AG09309 (cell line): ENCODE measurements around the gene NTPCR.

Source experiments
- DNase-seq: peaks from one replicate; pipeline ENCODE4 v3.0.0-alpha.2; 2010; ENCODE audit warnings: low read depth
- H3K4me3 ChIP-seq: 2 replicates; pipeline ENCODE4 v1.5.1; 2011; ENCODE audit warnings: mild to moderate bottlenecking, low read depth, low read length, moderate library complexity; ENCODE audit not compliant: control insufficient read depth
- CTCF ChIP-seq: IDR thresholded peaks from 2 replicates; pipeline ENCODE4 v1.5.1; 2011; ENCODE audit warnings: mild to moderate bottlenecking, low read depth, low read length, inconsistent platforms; ENCODE audit not compliant: insufficient read depth, control insufficient read depth; ENCODE audit errors: missing control alignments

NTPCR gene

DNA sequence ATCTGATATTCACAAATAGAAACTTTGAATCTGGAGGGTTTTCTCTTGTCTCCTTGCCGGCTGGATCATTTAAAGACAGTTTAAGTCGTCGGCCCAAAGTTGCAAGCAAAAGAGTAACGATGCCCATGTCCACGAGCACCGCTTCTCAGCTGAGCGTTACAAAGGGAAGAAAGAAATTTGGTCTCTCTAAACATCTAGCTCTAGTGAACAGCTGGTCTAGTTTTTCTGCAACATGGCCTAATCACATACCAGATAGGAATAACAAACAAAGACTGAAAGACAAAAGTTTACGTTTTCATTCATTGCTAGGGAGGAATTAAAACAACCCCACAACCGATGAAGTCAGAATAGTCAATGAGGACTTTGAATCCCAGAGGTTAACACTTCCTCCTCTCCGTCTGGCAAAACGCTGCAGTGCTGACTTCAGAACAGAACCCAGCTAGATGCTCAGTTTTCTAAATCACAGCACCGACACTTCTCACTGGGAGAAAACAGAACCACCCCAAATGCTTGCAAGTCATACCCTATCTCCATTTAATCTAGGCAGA is 69.4 kb downstream of the NTPCR start:
- no peak overlapping the region for H3K4me3 ChIP-seq
- no peak for TF ChIP-seq CTCF
- DNase-seq: no peak

- no peak overlapping the region for H3K4me3 ChIP-seq
- DNase-seq: no peak
- no peak for TF ChIP-seq CTCF
Observed at GRCh38 chr1:233020426-233020825, 70.0 kb downstream of the NTPCR start.

DNA sequence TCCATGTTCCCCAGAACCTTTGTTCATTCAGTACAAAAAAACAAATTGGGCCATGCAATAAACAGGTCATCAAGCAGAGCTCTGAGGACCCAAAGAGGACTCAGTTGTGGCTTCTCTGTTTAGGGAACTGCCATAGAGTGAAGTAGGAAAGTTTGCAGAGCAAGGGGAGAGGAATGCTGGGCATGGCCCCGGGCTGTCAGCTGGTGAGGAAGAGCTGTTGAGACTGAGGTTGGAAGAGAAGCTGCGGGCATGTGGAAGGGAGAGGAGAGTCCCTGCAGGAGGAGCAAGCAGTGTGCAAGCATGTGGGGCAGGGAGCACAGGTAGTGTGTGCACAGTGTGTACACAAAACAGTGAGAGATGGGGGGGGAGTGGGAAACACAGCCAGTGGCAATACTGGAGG is 71.8 kb downstream of the NTPCR start:
- H3K4me3 ChIP-seq: no peak overlapping the region
- no peak for TF ChIP-seq CTCF
- no peak for DNase-seq

- no peak for DNase-seq
Observed at GRCh38 chr1:233024199-233024598, 73.8 kb downstream of the NTPCR start.

GRCh38 chr1:233025157-233025556 is 74.7 kb downstream of the NTPCR start:
- no peak overlapping the region for H3K4me3 ChIP-seq
- TF ChIP-seq CTCF: peak; percentile 58
- no peak for DNase-seq

More at GRCh38 chr1:233024199-233024598, 73.8 kb downstream of the NTPCR start:
- no peak overlapping the region for H3K4me3 ChIP-seq
- no peak for TF ChIP-seq CTCF

DNA sequence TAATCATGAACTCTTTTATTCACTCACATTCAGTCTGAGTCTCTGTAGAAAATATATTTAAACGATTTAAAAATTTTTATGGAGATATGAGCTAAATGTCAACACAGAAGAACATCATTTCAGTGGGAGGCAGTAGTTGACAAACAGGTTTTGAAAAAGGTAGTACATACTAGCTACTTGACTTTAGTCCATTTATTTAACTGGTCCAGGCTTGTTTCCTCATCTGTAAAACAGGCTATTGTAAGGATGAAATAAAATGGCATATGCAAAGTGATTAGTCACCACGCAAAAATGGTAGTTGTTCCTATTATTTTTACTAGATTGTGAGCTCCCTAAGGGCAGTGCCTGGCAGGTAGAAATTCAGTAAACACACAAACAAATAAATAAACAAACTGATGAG is 75.2 kb downstream of the NTPCR start:
- H3K4me3 ChIP-seq: no peak overlapping the region
- TF ChIP-seq CTCF: no peak
- no peak for DNase-seq

DNA sequence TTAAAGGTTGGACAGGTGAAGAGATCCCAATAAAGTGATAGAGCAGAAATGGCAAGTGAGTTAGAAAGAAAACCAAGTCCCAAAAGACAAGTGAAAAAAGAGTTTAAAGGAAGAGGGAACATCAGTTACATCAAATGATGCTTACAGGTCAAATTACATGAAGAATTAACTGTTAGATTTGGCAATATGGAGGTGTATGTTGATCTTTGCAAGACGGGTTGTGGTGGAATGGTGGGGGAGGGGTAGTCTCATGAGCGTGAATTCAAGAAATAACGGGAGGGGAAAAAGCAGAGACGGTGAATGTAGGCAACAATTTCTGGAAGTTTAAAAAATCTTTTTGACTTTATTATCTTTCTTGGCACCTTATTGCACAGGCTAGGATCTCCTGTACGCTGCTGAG is 76.6 kb downstream of the NTPCR start:
- DNase-seq: no peak
- H3K4me3 ChIP-seq: no peak overlapping the region
- no peak for TF ChIP-seq CTCF
